ENCODE results near the gene KRT222.

DNA sequence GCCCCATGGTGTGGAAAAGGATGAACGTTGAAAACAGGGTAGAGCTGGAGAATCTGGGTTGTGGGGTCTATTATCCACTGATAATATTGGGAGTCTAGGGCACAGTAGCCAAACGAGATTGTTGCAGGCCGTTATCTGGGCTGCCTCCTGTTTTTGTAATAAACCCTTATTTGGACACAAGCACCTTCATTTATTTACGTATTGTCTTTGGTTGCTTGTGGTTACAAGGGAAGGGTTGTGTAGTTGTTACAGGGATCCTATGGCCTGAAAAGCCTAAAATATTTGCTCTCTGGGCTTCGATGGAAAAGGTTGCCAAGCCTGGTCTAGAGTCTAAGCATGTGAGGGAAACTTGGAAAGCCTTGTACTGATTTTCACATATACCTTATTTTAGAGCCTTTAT is 13.0 kb downstream of the KRT222 start:
- TF ChIP-seq TOX (CRISPR knock-in tag; IDR thresholded peaks at IDR 0.05; ENCODE audit: borderline replicate concordance) = no peak
- TF ChIP-seq PATZ1 (CRISPR knock-in tag; IDR thresholded peaks at IDR 0.05; ENCODE audit: borderline replicate concordance) = no peak
- no peak for TF ChIP-seq ZNF70 (CRISPR knock-in tag; IDR thresholded peaks at IDR 0.05)
- no peak for TF ChIP-seq RARB (CRISPR knock-in tag; IDR thresholded peaks at IDR 0.05)
- TF ChIP-seq ZFP30 (CRISPR knock-in tag; IDR thresholded peaks at IDR 0.05) = no peak
- no peak for TF ChIP-seq OSR1 (CRISPR knock-in tag; IDR thresholded peaks at IDR 0.05)
- TF ChIP-seq, protein P1, sequence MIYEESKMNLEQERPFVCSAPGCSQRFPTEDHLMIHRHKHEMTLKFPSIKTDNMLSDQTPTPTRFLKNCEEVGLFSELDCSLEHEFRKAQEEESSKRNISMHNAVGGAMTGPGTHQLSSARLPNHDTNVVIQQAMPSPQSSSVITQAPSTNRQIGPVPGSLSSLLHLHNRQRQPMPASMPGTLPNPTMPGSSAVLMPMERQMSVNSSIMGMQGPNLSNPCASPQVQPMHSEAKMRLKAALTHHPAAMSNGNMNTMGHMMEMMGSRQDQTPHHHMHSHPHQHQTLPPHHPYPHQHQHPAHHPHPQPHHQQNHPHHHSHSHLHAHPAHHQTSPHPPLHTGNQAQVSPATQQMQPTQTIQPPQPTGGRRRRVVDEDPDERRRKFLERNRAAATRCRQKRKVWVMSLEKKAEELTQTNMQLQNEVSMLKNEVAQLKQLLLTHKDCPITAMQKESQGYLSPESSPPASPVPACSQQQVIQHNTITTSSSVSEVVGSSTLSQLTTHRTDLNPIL (CRISPR knock-in tag; IDR thresholded peaks at IDR 0.05; ENCODE audit: low read depth) = no peak
